Stimulated activated CD8-positive, alpha-beta memory T cell treated with anti-CD3 and anti-CD28 coated beads, Interleukin-2, amount 100 ng/mL, for 48 hours (primary cell): Measurements from ENCODE around the gene LAYN.

ENCODE experiments used
- DNase-seq, 2 donors: peaks; one replicate each; pipeline ENCODE4 v3.0.0-alpha.2; 2020; ENCODE audit warnings: low read depth in 2 of 2

The LAYN gene

DNA sequence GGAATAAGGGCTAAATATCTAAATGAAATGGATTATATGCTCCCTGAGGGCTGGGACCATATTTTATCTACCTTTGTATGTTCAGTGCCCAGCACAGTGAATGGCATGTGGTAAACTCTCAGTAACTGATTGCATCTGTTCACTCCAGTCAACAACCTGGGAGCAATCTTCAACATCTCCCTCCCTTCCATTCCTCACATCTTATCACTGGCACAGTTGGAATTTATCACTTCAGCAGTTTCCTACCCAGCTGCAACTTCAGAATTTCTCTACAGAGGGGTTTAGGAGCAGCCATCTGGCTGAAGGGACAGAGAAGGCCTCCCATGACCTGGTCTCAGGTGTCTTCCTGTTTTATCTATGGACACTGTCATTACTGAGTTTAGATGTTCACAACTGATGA lies 52.0 kb downstream of the LAYN start:
- no peak for DNase-seq

- DNase-seq, result no peak
Observed at GRCh38 chr11:111596319-111596718, 55.8 kb downstream of the LAYN start.

DNA sequence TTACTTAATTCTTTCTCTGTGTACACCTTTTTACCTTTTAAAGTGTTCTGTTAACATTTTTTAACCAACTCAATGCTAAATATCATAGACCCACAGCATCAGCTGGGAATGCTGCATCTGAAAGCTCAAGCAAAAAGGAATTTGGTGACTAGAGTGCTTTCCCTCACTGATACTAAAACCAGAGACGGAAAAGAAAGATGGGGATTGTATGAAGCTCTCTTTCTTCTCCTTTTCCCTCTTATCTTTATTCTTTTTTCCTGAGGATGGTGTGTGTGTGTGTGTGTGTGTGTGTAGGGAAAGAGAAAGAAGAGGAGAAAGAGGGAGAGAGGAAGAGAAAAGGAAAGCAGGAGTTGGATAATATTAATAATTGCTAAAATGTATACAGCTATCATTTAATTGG lies 57.6 kb downstream of the LAYN start:
- no peak for DNase-seq

DNA sequence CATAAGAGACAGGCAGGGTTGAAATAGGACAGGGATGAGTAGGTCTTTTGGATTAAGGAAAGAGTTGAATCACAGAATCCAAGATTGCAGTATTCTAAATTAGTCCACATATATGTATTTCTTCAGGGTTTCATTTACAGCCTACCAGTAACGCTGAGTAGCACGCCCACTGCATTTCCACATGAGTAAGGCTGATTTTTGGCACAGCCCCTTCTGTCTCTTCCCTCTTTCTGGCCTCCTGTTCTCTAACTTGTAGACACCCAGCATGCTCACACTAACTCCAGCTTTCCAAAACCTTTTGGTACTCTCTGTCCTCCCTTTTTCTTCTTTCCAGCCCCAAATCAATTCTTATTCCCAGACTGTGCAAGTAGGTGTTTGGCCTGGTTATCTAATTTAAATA lies 58.0 kb downstream of the LAYN start:
- no peak for DNase-seq

DNA sequence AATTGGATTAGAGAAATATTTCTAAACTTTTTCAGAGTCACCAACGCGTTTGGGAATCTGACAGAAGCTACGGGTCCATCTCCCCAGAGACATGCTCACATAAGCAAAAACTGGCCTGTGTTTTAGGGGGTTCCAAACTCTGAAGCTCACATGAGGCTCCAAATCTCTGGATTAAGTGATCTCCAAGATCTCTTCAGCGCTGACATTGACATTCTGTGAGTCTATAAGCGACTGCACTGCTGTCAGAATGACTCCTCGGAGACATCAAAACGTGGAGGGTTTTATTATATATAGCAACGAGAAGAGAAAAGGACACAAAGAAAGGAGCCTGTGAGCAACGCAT lies 61.1 kb downstream of the LAYN start:
- no peak for DNase-seq

- DNase-seq, result peak; percentile 85 to 89
Observed at GRCh38 chr11:111601979-111602864, 61.7 kb downstream of the LAYN start, which contains the start of gene SIK2. SIK2 (plus strand) TSS chr11:111602449; CDS start chr11:111602564, 115 bp downstream.

- no peak for DNase-seq
Observed at GRCh38 chr11:111602865-111603610, 62.5 kb downstream of the LAYN start.

DNA sequence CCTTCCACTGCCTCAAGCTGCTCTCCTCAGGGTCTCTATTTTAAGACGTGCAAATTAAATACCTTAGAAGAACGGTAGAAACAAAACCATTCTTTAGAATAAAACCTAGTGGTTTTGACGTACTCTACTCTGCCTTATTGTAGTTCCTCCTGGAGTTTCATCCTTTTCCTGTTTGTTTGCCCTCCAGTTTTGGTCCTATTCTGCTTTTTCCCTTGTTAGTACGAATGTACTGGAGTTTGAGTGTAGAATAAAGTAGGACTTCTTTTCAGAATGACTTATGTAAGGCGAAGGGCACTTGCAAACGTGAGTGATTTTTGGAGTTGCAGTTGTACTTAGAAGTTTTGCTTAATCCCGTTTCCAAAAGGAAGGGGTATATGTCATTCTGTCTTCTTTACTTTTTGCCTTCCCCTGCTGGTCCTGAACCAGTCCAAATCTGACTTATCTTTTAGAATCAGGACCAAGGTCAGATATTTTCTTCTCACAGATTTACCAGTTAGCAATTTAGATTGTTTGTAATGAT lies 63.2 kb downstream of the LAYN start:
- no peak for DNase-seq

- no peak for DNase-seq
Observed at GRCh38 chr11:111604392-111605009, 64.0 kb downstream of the LAYN start.

DNA sequence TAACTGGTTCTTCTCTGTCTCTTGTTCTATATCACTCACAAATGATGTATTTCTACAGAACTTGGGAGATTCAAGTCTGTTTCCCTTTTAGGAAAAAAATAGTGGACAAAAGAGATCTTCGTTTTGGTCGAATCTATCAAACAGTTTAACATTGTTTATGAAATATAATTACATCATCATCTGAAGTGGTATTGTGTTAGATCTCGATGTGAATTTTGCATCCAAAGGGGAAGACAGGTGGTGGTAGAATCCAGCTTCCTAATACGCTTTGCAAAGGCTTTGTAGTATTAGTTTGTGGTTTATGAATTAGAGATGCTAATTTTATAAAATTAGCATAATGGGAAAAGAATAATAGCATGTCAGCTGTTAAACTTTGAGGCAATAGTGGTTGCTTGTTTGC lies 65.2 kb downstream of the LAYN start:
- DNase-seq, result no peak

GRCh38 chr11:111606986-111607385 lies 66.5 kb downstream of the LAYN start:
- no peak for DNase-seq

DNA sequence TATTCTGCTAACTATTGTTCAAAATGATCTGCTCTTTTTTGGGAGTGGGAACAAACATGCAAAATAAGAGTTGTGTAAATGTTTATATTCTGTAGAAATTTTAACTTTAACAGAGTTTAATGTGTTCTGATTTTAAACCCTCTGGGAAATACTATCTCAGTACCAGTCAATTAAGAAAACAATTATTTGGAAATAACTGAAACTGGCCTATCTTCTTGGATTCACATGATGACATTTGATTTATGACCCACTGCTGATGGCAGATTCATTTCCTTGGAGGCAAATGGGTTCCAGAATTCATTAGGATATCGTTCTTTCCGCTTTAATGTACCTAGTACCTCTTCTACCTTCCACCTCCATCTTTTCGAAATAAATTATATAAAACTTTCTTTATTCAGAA lies 67.2 kb downstream of the LAYN start:
- DNase-seq, result no peak
